Diencephalon (tissue), 1 donor: ENCODE measurements around the gene ZIC1. TPM values are rescaled to one million over a fixed set of nuclear protein-coding genes. Genes with fewer than 3 reads are reported as not detected.

Experiments used
- total RNA-seq: library from RNA; depleted of rRNA; stranded (reverse); fragments of >200 nt; gene quantifications from one replicate; pipeline ENCODE4 v1.2.3, GENCODE V29; 2014

Gene ZIC1
- 136 TPM for total RNA-seq

DNA sequence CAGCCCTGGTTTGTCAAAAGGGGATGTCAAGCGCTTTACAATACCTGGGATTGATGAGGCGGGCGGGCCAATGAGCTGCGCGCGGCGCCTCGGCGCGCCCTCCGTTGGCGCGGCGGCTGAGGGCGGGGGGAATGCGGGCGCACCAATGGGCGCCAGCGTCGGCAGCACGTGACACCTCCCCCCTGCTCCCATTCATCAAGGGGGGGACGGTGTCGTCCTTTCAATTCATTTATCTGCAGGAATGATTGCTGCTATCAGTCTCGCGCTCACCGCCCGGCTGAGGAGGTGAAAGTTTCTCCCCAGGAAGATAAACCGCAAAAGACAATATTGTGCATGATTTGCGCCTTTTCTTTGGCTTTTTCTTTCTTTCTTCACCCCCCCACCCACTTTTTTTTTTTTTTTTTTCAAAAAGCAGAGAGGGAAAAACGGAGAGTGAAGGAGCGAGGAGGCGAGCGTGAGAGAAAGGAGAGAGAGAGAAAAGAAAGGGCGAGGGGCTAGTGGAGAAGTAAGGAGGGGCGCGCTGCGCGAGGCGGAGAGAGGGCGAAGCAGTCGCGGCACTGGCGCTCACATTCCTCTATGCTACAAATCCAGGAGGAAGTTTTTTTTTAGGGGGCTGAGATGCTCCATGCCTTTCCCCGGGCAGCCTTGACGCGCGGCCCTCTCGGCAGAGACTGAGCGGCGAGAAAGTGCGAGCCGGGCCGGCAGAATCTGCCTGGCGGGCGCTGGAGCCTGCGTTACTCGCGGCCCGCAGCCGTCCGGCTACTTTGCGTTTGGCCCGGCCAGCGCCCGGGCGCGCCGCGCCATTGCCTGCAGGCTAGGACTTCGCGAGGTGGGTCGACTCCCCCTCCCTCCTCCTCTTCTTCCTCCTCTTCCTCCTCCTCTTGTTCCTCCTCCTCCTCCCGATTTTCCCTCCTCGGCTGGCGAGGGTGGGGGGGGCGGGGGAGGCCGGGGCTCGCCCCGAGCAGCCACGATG is at the start of gene ZIC1:
TSS of gene ZIC1 (plus strand) at position 223 of the 973 bp plus-strand sequence. CDS start at position 971, 748 bp downstream.

DNA sequence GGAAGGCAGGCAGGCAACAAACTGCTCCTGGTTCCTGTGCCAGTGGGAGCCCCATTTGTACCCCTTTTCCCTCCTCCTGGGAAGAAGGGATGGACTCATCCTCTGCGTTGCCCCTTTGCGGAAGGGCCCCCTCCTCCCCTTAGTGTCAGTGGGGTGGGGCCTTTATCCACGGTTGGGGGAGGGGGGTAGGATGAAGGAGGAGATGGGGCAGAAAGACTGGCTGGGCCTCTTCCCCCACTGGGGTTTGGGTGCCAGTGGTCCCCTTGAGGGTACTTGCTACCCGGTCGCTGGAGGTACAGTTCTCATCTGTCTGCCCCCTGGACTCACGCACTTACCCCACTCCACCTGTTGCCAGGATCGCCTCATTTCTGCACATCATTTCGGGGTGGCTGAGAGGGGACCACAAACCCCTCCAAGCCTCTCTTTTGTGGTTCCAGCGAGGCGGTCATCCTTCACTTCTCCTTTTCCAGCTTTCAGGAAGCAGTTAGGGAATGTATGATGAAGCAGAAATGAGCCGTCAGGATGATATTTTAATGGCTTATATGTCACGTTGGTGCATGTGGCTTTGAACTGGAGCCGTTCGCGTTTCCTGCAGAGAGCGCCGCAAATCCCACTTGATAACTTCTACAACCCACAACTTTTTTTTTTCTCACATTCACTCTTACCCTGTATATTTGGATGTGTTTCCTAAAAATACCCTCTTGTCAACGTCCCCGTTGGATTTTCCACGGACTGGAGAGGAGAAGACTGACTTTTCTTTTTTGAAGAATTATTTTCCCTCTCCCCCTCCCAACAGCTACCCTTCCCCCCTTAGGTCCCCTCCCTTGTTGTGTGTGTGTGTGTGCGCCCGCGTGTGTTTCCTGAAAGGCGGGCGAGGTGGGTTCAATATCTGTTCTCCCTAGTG is 2.9 kb upstream of the ZIC1 start, which contains the start of gene ZIC4:
TSS of gene ZIC4 (minus strand) at position 516 of the 904 bp plus-strand sequence. CDS start 3,746 bp downstream, outside the sequence.

Other genes starting within 250 kb of the ZIC1 start
- 38.1 TPM for gene ZIC4, start 2.8 kb upstream of the ZIC1 start, total RNA-seq